SK-N-SH treated with all-trans-retinoic acid at 6 μM for 48 hours (cell line): ENCODE measurements around the gene TMEM238.
A peak's percentile ranks its signal among the peaks of the same experiment; 100 is the strongest.

Experiments
- ATAC-seq: fragments of 200-7000 bp; cut with Tn5 transposase; 3 replicates; pipeline ENCODE4 v1.9.1; 2020; ENCODE audit warnings: mild to moderate bottlenecking, moderate library complexity
- ARNTL ChIP-seq: fragments of 450-650 bp; formaldehyde crosslinking; IDR thresholded peaks from 2 replicates; pipeline ENCODE4 v1.5.0; 2020; ENCODE audit warnings: low read depth, mild to moderate bottlenecking, moderate library complexity, borderline replicate concordance
- BACH2 ChIP-seq: fragments of 250-450 bp; sonication (Bioruptor Pico); IDR thresholded peaks from 2 replicates; pipeline ENCODE4 v1.9.0; 2021; ENCODE audit warnings: mild to moderate bottlenecking, borderline replicate concordance
- CSRNP3 ChIP-seq: fragments of 250-450 bp; sonication (Bioruptor Pico); IDR thresholded peaks from 2 replicates; pipeline ENCODE4 v1.5.1; 2021; ENCODE audit warnings: mild to moderate bottlenecking, moderate library complexity
- ESRRG ChIP-seq: fragments of 250-450 bp; sonication (Bioruptor Pico); IDR thresholded peaks from 2 replicates; pipeline ENCODE4 v1.6.1; 2021; ENCODE audit warnings: mild to moderate bottlenecking
- GLIS3 ChIP-seq: fragments of 250-450 bp; sonication (Bioruptor Pico); IDR thresholded peaks from 2 replicates; pipeline ENCODE4 v1.5.0; 2020; ENCODE audit warnings: mild to moderate bottlenecking, moderate library complexity
- ISL1 ChIP-seq: fragments of 250-450 bp; sonication (Bioruptor Pico); IDR thresholded peaks from 2 replicates; pipeline ENCODE4 v2.1.2; 2022; ENCODE audit warnings: mild to moderate bottlenecking, moderate library complexity
- OSR1 ChIP-seq: fragments of 250-450 bp; sonication (Bioruptor Pico); IDR thresholded peaks from 2 replicates; pipeline ENCODE4 v1.8.0; 2022; ENCODE audit warnings: moderate library complexity, mild to moderate bottlenecking, inconsistent platforms
- PPARA ChIP-seq: fragments of 250-450 bp; sonication (Bioruptor Pico); IDR thresholded peaks from 2 replicates; pipeline ENCODE4 v1.5.0; 2020; ENCODE audit warnings: mild to moderate bottlenecking, borderline replicate concordance
- RARB ChIP-seq: fragments of 250-450 bp; sonication (Bioruptor Pico); IDR thresholded peaks from 2 replicates; pipeline ENCODE4 v1.8.0; 2021; ENCODE audit warnings: mild to moderate bottlenecking, moderate library complexity
- TOX ChIP-seq: fragments of 250-450 bp; sonication (Bioruptor Pico); IDR thresholded peaks from 2 replicates; pipeline ENCODE4 v1.8.0; 2021; ENCODE audit warnings: mild to moderate bottlenecking, moderate library complexity, borderline replicate concordance
- TSHZ2 ChIP-seq: fragments of 250-450 bp; sonication (Bioruptor Pico); IDR thresholded peaks from 2 replicates; pipeline ENCODE4 v1.5.0; 2020; ENCODE audit warnings: mild to moderate bottlenecking, moderate library complexity
- ZC3H10 ChIP-seq: fragments of 250-450 bp; sonication (Bioruptor Pico); IDR thresholded peaks from 2 replicates; pipeline ENCODE4 v1.5.1; 2021; ENCODE audit warnings: mild to moderate bottlenecking, moderate library complexity
- ZFP3 ChIP-seq: fragments of 250-450 bp; sonication (Bioruptor Pico); IDR thresholded peaks from 2 replicates; pipeline ENCODE4 v1.5.0; 2020; ENCODE audit warnings: mild to moderate bottlenecking, moderate library complexity
- ZFP30 ChIP-seq: fragments of 450-650 bp; formaldehyde crosslinking; IDR thresholded peaks from 2 replicates; pipeline ENCODE4 v1.5.0; 2022; ENCODE audit warnings: mild to moderate bottlenecking, moderate library complexity
- ZNF70 ChIP-seq: fragments of 450-650 bp; formaldehyde crosslinking; IDR thresholded peaks from 2 replicates; pipeline ENCODE4 v1.5.0; 2020; ENCODE audit warnings: mild to moderate bottlenecking, moderate library complexity
- ZNF8 ChIP-seq: fragments of 450-650 bp; formaldehyde crosslinking; IDR thresholded peaks from 2 replicates; pipeline ENCODE4 v1.5.0; 2020; ENCODE audit warnings: mild to moderate bottlenecking, moderate library complexity
- TF ChIP-seq, protein P1 (sequence below): fragments of 250-450 bp; sonication (Bioruptor Pico); IDR thresholded peaks from 2 replicates; pipeline ENCODE4 v1.8.0; 2021; ENCODE audit warnings: low read depth, mild to moderate bottlenecking, moderate library complexity, borderline replicate concordance

The TMEM238 gene

GRCh38 chr19:55344444-55344843 is 39.6 kb downstream of the TMEM238 start:
- ATAC-seq: no peak
- no peak for TF ChIP-seq ESRRG (CRISPR knock-in tag)
- TF ChIP-seq ZNF8 (CRISPR knock-in tag): no peak
- TF ChIP-seq PPARA (CRISPR knock-in tag): no peak
- TF ChIP-seq OSR1: no peak
- TF ChIP-seq ISL1 (CRISPR knock-in tag): no peak
- TF ChIP-seq ZC3H10 (CRISPR knock-in tag): no peak
- no peak for TF ChIP-seq GLIS3
- TF ChIP-seq CSRNP3: no peak
- no peak for TF ChIP-seq ZNF70

GRCh38 chr19:55341595-55342531 is 42.2 kb downstream of the TMEM238 start:
- no peak for ATAC-seq
- TF ChIP-seq TSHZ2 (CRISPR knock-in tag): no peak
- TF ChIP-seq, all 23 proteins: peak for 0

GRCh38 chr19:55341171-55341588 is 42.9 kb downstream of the TMEM238 start:
- TF ChIP-seq ZFP3 (CRISPR knock-in tag) (no peak), TOX (CRISPR knock-in tag) (no peak)
- TF ChIP-seq, protein P1, sequence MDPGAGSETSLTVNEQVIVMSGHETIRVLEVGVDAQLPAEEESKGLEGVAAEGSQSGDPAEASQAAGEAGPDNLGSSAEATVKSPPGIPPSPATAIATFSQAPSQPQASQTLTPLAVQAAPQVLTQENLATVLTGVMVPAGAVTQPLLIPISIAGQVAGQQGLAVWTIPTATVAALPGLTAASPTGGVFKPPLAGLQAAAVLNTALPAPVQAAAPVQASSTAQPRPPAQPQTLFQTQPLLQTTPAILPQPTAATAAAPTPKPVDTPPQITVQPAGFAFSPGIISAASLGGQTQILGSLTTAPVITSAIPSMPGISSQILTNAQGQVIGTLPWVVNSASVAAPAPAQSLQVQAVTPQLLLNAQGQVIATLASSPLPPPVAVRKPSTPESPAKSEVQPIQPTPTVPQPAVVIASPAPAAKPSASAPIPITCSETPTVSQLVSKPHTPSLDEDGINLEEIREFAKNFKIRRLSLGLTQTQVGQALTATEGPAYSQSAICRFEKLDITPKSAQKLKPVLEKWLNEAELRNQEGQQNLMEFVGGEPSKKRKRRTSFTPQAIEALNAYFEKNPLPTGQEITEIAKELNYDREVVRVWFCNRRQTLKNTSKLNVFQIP (CRISPR knock-in tag): no peak
- ATAC-seq: peak; percentile 23

- no peak for ATAC-seq
- TF ChIP-seq ESRRG (CRISPR knock-in tag) (no peak), ZNF70 (no peak), RARB (CRISPR knock-in tag) (no peak), ARNTL (no peak), TSHZ2 (CRISPR knock-in tag) (no peak), TOX (CRISPR knock-in tag) (no peak), OSR1 (no peak), ZFP30 (CRISPR knock-in tag) (no peak), BACH2 (CRISPR knock-in tag) (no peak)
Measured at GRCh38 chr19:55340784-55341147, 43.3 kb downstream of the TMEM238 start.
